Muscle layer of duodenum (tissue), 2 donors: ENCODE results near the gene HLA-C.

Experiments
- H3K27ac ChIP-seq: one replicate; pipeline ENCODE4 v1.7.0; 2013; ENCODE audit warnings: mild to moderate bottlenecking, low read length
- H3K27me3 ChIP-seq: one replicate; pipeline ENCODE4 v1.7.0; 2013; ENCODE audit warnings: low read depth, mild to moderate bottlenecking, control low read depth, low read length
- H3K36me3 ChIP-seq, 2 donors: one replicate each; pipeline ENCODE4 v1.7.0; 2013; ENCODE audit warnings: low read length in 2 of 2, control low read depth in 1 of 2, mild to moderate bottlenecking in 1 of 2; ENCODE audit not compliant: insufficient read depth in 2 of 2, control insufficient read depth in 1 of 2
- H3K4me1 ChIP-seq, 2 donors: one replicate each; pipeline ENCODE4 v1.7.0; 2013; ENCODE audit warnings: low read length in 2 of 2, mild to moderate bottlenecking in 2 of 2, control low read depth in 1 of 2, moderate library complexity in 1 of 2; ENCODE audit not compliant: insufficient read depth in 2 of 2, control insufficient read depth in 1 of 2
- H3K4me3 ChIP-seq, 2 donors: one replicate each; pipeline ENCODE4 v1.7.0; 2013; ENCODE audit warnings: low read length in 2 of 2, low read depth in 1 of 2, mild to moderate bottlenecking in 1 of 2
- H3K9me3 ChIP-seq, 2 donors: one replicate each; pipeline ENCODE4 v1.7.0; 2013; ENCODE audit warnings: low read length in 2 of 2, control low read depth in 1 of 2, mild to moderate bottlenecking in 1 of 2; ENCODE audit not compliant: control insufficient read depth in 1 of 2
- donor health status: healthy.

Gene HLA-C

GRCh38 chr6:31271641-31272357 is at the start of gene HLA-C:
TSS of gene HLA-C (minus strand) at chr6:31272092. CDS start at chr6:31272071, 21 bp downstream.
- H3K27ac ChIP-seq, result peak within 1 kb of the TSS; percentile 97
- H3K27me3 ChIP-seq, result no peaks in the 10 kb centered on the region
- H3K4me3 ChIP-seq, result peak within 1 kb of the TSS; percentile 70 to 73
- H3K9me3 ChIP-seq, result no peaks in the 10 kb centered on the region
- peaks cover 0 to 28% of the 10 kb centered on the region in 2 donors for H3K4me1 ChIP-seq
- peaks cover 0 to 25% of the 10 kb centered on the region in 2 donors for H3K36me3 ChIP-seq

DNA sequence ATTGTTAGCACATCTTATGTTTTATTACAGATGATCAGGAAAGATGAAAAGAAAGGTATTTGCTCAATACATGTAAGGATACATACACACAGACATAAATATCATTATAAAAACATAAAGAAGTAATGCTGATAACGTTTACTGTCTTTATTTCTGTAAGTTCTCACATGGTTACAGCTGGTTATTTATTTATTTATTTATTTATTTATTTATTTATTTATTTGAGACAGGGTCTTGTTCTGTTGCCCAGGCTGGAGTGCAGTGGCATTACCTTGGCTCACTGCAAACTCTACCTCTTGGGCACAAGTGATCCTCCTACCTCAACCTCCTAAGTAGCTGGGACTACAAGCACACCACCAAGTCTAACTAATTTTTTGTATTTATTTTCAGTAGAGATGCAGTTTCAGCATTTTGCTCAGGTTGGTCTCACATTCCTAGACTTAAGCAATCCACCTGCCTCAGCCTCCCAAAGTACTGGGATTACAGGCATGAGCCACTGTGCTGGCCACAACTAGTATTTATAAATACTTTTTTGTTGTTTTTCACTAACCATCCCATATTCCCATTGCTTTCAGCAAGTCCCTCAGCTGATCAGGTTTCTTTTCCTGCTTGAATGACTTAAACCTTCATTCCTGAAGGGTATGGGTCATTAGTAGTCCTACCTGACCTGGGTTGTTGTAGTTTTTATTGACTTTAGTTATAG is 49.3 kb upstream of the HLA-C start:
- H3K36me3 ChIP-seq, result no peaks in the 10 kb centered on the region
- H3K4me1 ChIP-seq, result no peaks in the 10 kb centered on the region
- peaks cover under 1% of the 10 kb centered on the region for H3K27me3 ChIP-seq
- H3K4me3 ChIP-seq, result no peak overlapping the region
- no peaks in the 10 kb centered on the region for H3K9me3 ChIP-seq
- H3K27ac ChIP-seq, result no peak overlapping the region

- no peaks in the 10 kb centered on the region for H3K9me3 ChIP-seq
- H3K4me3 ChIP-seq, result no peak overlapping the region
- H3K36me3 ChIP-seq, result no peaks in the 10 kb centered on the region
- peaks cover 6% of the 10 kb centered on the region for H3K27me3 ChIP-seq
- no peaks in the 10 kb centered on the region for H3K4me1 ChIP-seq
- H3K27ac ChIP-seq, result no peak overlapping the region
These were observed 45.1 kb upstream of the HLA-C start for GRCh38 chr6:31317036-31317435.

- Histone ChIP-seq H3K9me3 (no peaks in the 10 kb centered on the region), H3K27me3 (peaks cover 23% of the 10 kb centered on the region), H3K36me3 (no peaks in the 10 kb centered on the region), H3K4me3 (no peak overlapping the region), H3K4me1 (peaks cover 0 to 4% of the 10 kb centered on the region in 2 donors), H3K27ac (no peak overlapping the region)
These were observed 37.7 kb upstream of the HLA-C start for GRCh38 chr6:31309641-31310040.

DNA sequence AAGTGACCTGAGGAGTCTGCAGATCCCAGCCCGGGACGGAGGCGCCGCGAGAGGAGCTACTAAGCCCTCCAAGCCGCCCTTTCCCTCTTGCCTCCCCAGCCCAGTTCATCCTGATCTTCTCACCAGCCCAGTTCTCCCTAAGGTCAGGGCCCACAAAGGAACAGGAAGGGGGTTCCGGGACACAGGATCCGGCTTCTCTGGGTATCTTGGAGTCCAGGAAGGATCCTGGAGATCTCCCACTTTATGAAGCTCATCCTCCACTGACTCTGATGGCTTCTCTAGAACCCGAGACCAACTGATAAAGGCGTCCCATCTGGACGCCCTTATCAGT is 36.9 kb upstream of the HLA-C start:
- peaks cover 23% of the 10 kb centered on the region for H3K27me3 ChIP-seq
- peak overlapping the region in 1 of 2 donors; percentile 48 for H3K4me3 ChIP-seq

DNA sequence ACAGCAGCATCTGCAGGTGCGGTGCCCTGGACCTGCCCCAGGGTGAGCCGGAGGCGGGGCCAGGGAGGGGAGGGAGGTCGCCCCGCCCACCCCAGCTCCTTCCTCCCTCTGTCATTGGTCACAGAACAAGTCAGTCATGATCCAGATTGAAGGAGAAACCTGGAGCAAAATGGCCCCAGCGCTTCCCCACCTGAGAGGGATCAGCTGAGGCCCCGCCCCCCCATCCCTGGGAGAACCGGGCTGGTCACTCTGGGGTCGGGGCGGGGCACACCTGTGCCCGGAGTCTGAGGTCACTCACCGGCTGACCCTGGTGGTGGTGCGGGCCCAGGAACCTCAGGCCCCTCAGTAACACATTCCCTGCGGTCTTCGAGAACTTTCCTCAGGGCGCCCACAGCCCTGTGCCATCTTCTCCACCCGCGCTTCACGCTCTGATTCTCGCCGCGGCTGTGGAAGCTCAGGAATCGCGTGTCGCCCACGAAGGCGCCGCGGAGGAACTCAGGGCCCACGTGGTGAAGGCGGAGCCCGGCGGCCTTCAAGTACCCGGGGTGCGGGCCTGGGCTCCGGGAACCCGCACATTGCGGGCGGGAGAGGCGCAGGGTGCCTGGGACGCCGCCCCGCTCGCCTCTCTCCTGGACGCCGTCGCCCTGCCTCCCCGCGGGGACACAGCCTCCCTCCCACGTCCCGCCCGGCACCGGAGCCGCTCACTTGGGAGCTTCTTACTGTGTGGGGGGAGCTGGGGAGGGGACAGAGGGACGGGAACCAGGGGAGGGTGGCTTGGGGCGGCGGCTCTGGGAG is 36.4 kb upstream of the HLA-C start:
- Histone ChIP-seq H3K36me3 (no peaks in the 10 kb centered on the region), H3K9me3 (no peaks in the 10 kb centered on the region), H3K4me3 (peak overlapping the region; percentile 42 to 48), H3K4me1 (peaks cover 0 to 4% of the 10 kb centered on the region in 2 donors), H3K27ac (no peak overlapping the region), H3K27me3 (peaks cover 23% of the 10 kb centered on the region)

More for the DNA sequence above, 36.9 kb upstream of the HLA-C start:
- Histone ChIP-seq H3K36me3 (no peaks in the 10 kb centered on the region), H3K27ac (no peak overlapping the region), H3K9me3 (no peaks in the 10 kb centered on the region), H3K4me1 (peaks cover 0 to 4% of the 10 kb centered on the region in 2 donors)

DNA sequence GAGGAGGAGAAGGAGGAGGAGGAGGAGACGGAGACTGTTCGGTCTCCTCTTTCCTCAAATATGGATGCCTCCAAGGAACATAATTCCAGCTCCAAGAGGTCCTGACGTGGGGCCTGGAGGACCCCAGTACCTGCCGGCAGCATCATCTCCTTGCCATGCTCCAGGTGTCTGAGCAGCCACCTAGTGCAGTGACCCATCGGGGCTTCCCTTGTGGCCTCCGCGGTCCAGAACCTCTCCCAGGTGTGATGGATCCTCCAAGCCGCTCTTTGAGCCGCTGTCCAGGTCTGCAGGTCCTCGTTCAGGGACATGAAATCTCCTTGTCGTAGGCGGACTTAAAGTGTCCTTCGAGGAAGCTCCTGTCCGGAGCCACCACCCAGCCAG is 35.8 kb upstream of the HLA-C start:
- H3K4me1 ChIP-seq, result peaks cover 0 to 4% of the 10 kb centered on the region in 2 donors
- H3K36me3 ChIP-seq, result no peaks in the 10 kb centered on the region
- peaks cover 23% of the 10 kb centered on the region for H3K27me3 ChIP-seq
- peak overlapping the region in 1 of 2 donors; percentile 48 for H3K4me3 ChIP-seq
- H3K9me3 ChIP-seq, result no peaks in the 10 kb centered on the region
- H3K27ac ChIP-seq, result no peak overlapping the region

DNA sequence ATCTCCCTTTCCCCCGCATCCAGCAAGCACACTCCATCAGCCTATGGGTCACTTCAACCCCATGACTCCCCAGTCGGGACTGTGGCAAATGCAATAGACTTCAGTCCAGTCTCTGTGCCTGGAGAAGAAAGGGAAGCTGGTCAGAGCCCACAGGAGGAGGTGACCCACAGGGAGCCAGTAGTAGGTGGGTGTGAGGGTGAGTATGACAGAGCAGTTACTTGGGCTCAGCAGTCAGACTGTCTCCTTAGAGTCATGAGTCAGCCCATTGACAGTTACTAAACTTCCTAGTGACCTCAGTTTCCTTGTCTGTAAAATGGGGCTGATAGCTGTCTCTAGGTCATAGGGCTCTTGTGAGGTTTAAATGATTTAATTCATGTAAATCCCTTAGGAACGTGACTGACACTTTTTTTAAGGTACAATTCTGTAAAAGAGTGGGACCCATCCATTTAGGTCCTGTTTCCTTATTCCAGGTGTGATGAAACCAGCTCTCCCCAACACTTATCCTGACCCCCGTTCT is 33.9 kb upstream of the HLA-C start:
- H3K36me3 ChIP-seq, result no peaks in the 10 kb centered on the region
- peaks cover 23% of the 10 kb centered on the region for H3K27me3 ChIP-seq
- H3K4me1 ChIP-seq, result peaks cover 0 to 4% of the 10 kb centered on the region in 2 donors
- H3K4me3 ChIP-seq, result no peak overlapping the region
- no peaks in the 10 kb centered on the region for H3K9me3 ChIP-seq
- no peak overlapping the region for H3K27ac ChIP-seq

DNA sequence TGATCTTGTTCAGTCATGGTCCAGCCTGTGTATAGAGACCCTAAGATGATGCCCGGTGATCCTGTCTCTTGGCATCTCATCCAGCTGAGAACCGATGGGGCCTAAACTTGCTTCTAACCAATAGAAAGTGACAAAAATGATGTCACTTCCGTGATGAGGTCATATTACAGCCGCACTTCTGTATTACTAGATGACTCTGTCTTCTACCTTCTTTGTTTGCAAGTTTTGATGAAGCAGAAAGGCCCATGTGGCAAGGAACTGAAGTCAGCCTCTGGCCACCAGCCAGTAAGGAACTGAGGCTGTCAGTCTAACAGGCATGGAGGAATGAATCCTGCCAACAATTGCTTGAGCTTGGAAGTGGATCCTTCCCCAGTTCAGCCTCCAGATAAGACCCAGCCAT is 32.8 kb upstream of the HLA-C start:
- no peak overlapping the region for H3K4me3 ChIP-seq
- H3K9me3 ChIP-seq, result no peaks in the 10 kb centered on the region
- peaks cover 0 to 4% of the 10 kb centered on the region in 2 donors for H3K4me1 ChIP-seq
- H3K27ac ChIP-seq, result no peak overlapping the region
- peaks cover 17% of the 10 kb centered on the region for H3K27me3 ChIP-seq
- H3K36me3 ChIP-seq, result no peaks in the 10 kb centered on the region

GRCh38 chr6:31300797-31301196 is 28.9 kb upstream of the HLA-C start:
- Histone ChIP-seq H3K36me3 (no peaks in the 10 kb centered on the region), H3K4me3 (no peak overlapping the region), H3K9me3 (no peaks in the 10 kb centered on the region), H3K27me3 (no peaks in the 10 kb centered on the region), H3K27ac (no peak overlapping the region), H3K4me1 (no peaks in the 10 kb centered on the region)

- Histone ChIP-seq H3K27me3 (no peaks in the 10 kb centered on the region), H3K9me3 (no peaks in the 10 kb centered on the region), H3K27ac (no peak overlapping the region), H3K36me3 (no peaks in the 10 kb centered on the region), H3K4me3 (no peak overlapping the region), H3K4me1 (no peaks in the 10 kb centered on the region)
These were observed 28.1 kb upstream of the HLA-C start for GRCh38 chr6:31299947-31300346.
